Right lung (tissue), 10 donors: ENCODE measurements around the gene SYTL4. TPM values are rescaled to one million over a fixed set of nuclear protein-coding genes. Genes with fewer than 3 reads are reported as not detected.
"Not testable (repeated sequence)": the region's sequence is repeated elsewhere in the genome, so short reads cannot be mapped to it uniquely, and the experiment has no call there.

ENCODE experiments used
- DNase-seq, 2 donors: peaks; one replicate each; pipeline ENCODE4 v3.0.0-alpha.2; 2013
- long read RNA-seq, 8 donors: transcript quantifications; one replicate each; lab custom pipeline, GENCODE V29; 2026
- polyA plus RNA-seq, 5 donors: library from polyadenylated mRNA; unstranded; fragments of 120-200 nt; gene quantifications; one replicate each; pipeline versions ENCODE4 v1.2.1 to v1.2.3, GENCODE V29; 2013; ENCODE audit warnings: inconsistent platforms in 1 of 5, low replicate concordance in 1 of 5; ENCODE audit not compliant: insufficient read length in 5 of 5, insufficient read depth in 1 of 5

Gene SYTL4
- 10 to 100 TPM; 10.5 to 13.7 (median 11.8) TPM for polyA plus RNA-seq
- long read RNA-seq, donor 1: 0 reads
- long read RNA-seq, donor 2, partial matches to known transcripts: 0 of 1 reads
- long read RNA-seq, donor 2, other reads (novel, unspliced or antisense): 0 of 1 reads
- long read RNA-seq, donor 3, partial matches to known transcripts: 9 of 9 reads
- long read RNA-seq, donor 3, other reads (novel, unspliced or antisense): 0 of 9 reads
- long read RNA-seq, donor 4, partial matches to known transcripts: 0 of 1 reads
- long read RNA-seq, donor 4, other reads (novel, unspliced or antisense): 0 of 1 reads
- long read RNA-seq, donor 5, partial matches to known transcripts: 11 of 11 reads
- long read RNA-seq, donor 5, other reads (novel, unspliced or antisense): 0 of 11 reads
- long read RNA-seq, donor 6: 0 reads
- long read RNA-seq, donor 7, partial matches to known transcripts: 8 of 8 reads
- long read RNA-seq, donor 7, other reads (novel, unspliced or antisense): 0 of 8 reads
- long read RNA-seq, donor 8: 0 reads

GRCh38 chrX:100731441-100732281 is at the start of gene SYTL4:
TSS of gene SYTL4 (minus strand) at chrX:100732121. CDS start at chrX:100702037, 30,084 bp downstream.
- no peak for DNase-seq

- DNase-seq: not testable (repeated sequence)
Measured at GRCh38 chrX:100769439-100769838, 37.5 kb upstream of the SYTL4 start.

- peak; percentile 10 to 48 for DNase-seq
Measured at GRCh38 chrX:100768679-100769338, 36.9 kb upstream of the SYTL4 start.

- no peak for DNase-seq
Measured at GRCh38 chrX:100750883-100751282, 19.0 kb upstream of the SYTL4 start.

GRCh38 chrX:100748108-100748507 is 16.2 kb upstream of the SYTL4 start:
- no peak for DNase-seq

GRCh38 chrX:100747703-100748102 is 15.8 kb upstream of the SYTL4 start:
- DNase-seq: no peak

GRCh38 chrX:100747090-100747489 is 15.2 kb upstream of the SYTL4 start:
- DNase-seq: no peak

- DNase-seq: no peak
Measured at GRCh38 chrX:100745806-100746537, 14.1 kb upstream of the SYTL4 start.

GRCh38 chrX:100745205-100745604 is 13.3 kb upstream of the SYTL4 start:
- DNase-seq: no peak

GRCh38 chrX:100743009-100743607 is 11.2 kb upstream of the SYTL4 start:
- no peak for DNase-seq

- DNase-seq: not testable (repeated sequence)
Measured at GRCh38 chrX:100724006-100724405, 7.9 kb downstream of the SYTL4 start.

- DNase-seq: no peak
Measured at GRCh38 chrX:100721328-100721727, 10.6 kb downstream of the SYTL4 start.

GRCh38 chrX:100720301-100720700 is 11.6 kb downstream of the SYTL4 start:
- no peak for DNase-seq

- no peak for DNase-seq
Measured at GRCh38 chrX:100719139-100719538, 12.8 kb downstream of the SYTL4 start.

GRCh38 chrX:100717363-100717762 is 14.6 kb downstream of the SYTL4 start:
- no peak for DNase-seq

GRCh38 chrX:100710816-100711215 is 21.1 kb downstream of the SYTL4 start:
- no peak for DNase-seq

GRCh38 chrX:100704581-100705203 is 27.2 kb downstream of the SYTL4 start:
- no peak for DNase-seq

- no peak for DNase-seq
Measured at GRCh38 chrX:100700809-100701208, 31.1 kb downstream of the SYTL4 start.

GRCh38 chrX:100698551-100698950 is 33.4 kb downstream of the SYTL4 start:
- no peak for DNase-seq

GRCh38 chrX:100696699-100697351 is 35.1 kb downstream of the SYTL4 start:
- no peak for DNase-seq
